Adipose tissue (tissue), 3 donors: ENCODE measurements around the gene RNF157. TPM values are rescaled to one million over a fixed set of nuclear protein-coding genes. Genes with fewer than 3 reads are reported as not detected.

Experiments used
- H3K27ac ChIP-seq: one replicate; pipeline ENCODE4 v1.5.1; 2013; ENCODE audit warnings: low read depth, low read length
- WGBS, 3 donors: extraction: QIAGEN DNeasy Blood & Tissue Kit; methylation state at CpG; one replicate each; pipeline ENCODE4 v1.1.7; 2013; 5-methylcytosine and 5-hydroxymethylcytosine counted together
- polyA plus RNA-seq, 3 donors: library from polyadenylated mRNA; stranded (reverse); fragments of 200-250 nt; gene quantifications; one replicate each; pipeline ENCODE4 v1.2.3, GENCODE V29; 2013
- donor health status: healthy with polysubstance abuse.
- donor health status: Bipolar disorder and iron deficiency.
- donor health status: healthy.

RNF157 gene
- polyA plus RNA-seq, 3 donors, result 5.4 to 25.2 (median 12.3) TPM

GRCh38 chr17:76125391-76125675 is 115.0 kb downstream of the RNF157 start:
- 85 to 94% (median 93%) methylated on average over 5 of the region's 5 CpGs for WGBS, 3 donors
- H3K27ac ChIP-seq, result no peak overlapping the region

GRCh38 chr17:76124582-76125390 is 115.5 kb downstream of the RNF157 start:
- H3K27ac ChIP-seq, result no peak overlapping the region
- WGBS, 3 donors, result 87 to 90% (median 90%) methylated on average over 22 of the region's 22 CpGs

- 68 to 85% (median 73%) methylated on average over 9 of the region's 9 CpGs for WGBS, 3 donors
- H3K27ac ChIP-seq, result no peak overlapping the region
Measured at GRCh38 chr17:76123749-76124581, 116.3 kb downstream of the RNF157 start.

GRCh38 chr17:76123191-76123499 is 117.1 kb downstream of the RNF157 start:
- WGBS, 3 donors, result 71 to 79% (median 73%) methylated on average over 5 of the region's 5 CpGs
- H3K27ac ChIP-seq, result no peak overlapping the region

GRCh38 chr17:76122431-76123190 is 117.7 kb downstream of the RNF157 start:
- 87 to 92% (median 88%) methylated on average over 23 to 24 of the region's 24 CpGs for WGBS, 3 donors
- no peak overlapping the region for H3K27ac ChIP-seq

- 24 to 32% (median 27%) methylated on average over 34 to 42 of the region's 42 CpGs for WGBS, 3 donors
- H3K27ac ChIP-seq, result no peak overlapping the region
Measured at GRCh38 chr17:76121932-76122430, 118.3 kb downstream of the RNF157 start.

GRCh38 chr17:76120658-76121008 is 119.7 kb downstream of the RNF157 start:
- WGBS, 3 donors, result 82 to 92% (median 91%) methylated on average over 5 of the region's 5 CpGs
- no peak overlapping the region for H3K27ac ChIP-seq

GRCh38 chr17:76119409-76120371 is 120.6 kb downstream of the RNF157 start:
- WGBS, 3 donors, result 78 to 89% (median 86%) methylated on average over 19 of the region's 19 CpGs

GRCh38 chr17:76115138-76115754 is 125.0 kb downstream of the RNF157 start:
- H3K27ac ChIP-seq, result no peak overlapping the region
- WGBS, 3 donors, result 88 to 91% (median 90%) methylated on average over 7 of the region's 7 CpGs

More at GRCh38 chr17:76119409-76120371, 120.6 kb downstream of the RNF157 start:
- H3K27ac ChIP-seq, result no peak overlapping the region

GRCh38 chr17:76111956-76112355 is 128.3 kb downstream of the RNF157 start:
- H3K27ac ChIP-seq, result no peak overlapping the region
- WGBS, 3 donors, result 74 to 78% (median 77%) methylated on average over 2 of the region's 2 CpGs

GRCh38 chr17:76107509-76107908 is 132.8 kb downstream of the RNF157 start:
- H3K27ac ChIP-seq, result no peak overlapping the region
- WGBS, 3 donors, result 80 to 85% (median 85%) methylated on average over 6 of the region's 6 CpGs

- 66 to 79% (median 74%) methylated on average over 3 of the region's 3 CpGs for WGBS, 3 donors
- H3K27ac ChIP-seq, result no peak overlapping the region
Measured at GRCh38 chr17:76106703-76107102, 133.6 kb downstream of the RNF157 start.

GRCh38 chr17:76104896-76105231 is 135.4 kb downstream of the RNF157 start:
- 67 to 75% (median 75%) methylated on average over 5 of the region's 5 CpGs for WGBS, 3 donors
- no peak overlapping the region for H3K27ac ChIP-seq

- H3K27ac ChIP-seq, result no peak overlapping the region
- 70 to 86% (median 79%) methylated on average over 29 of the region's 29 CpGs for WGBS, 3 donors
Measured at GRCh38 chr17:76104140-76104895, 136.0 kb downstream of the RNF157 start.

GRCh38 chr17:76103274-76104139 is 136.8 kb downstream of the RNF157 start, which contains the start of gene EXOC7:
Gene EXOC7, minus strand, starts transcription at chr17:76103787. Its CDS starts 95 bp downstream, at chr17:76103692.
- no peak within 1 kb of the TSS for H3K27ac ChIP-seq
- WGBS, 3 donors, result 3 to 4% (median 4%) methylated on average over 55 of the region's 55 CpGs

- 1 to 4% (median 2%) methylated on average over 4 of the region's 4 CpGs for WGBS, 3 donors
- H3K27ac ChIP-seq, result no peak overlapping the region
Measured at GRCh38 chr17:76102944-76103273, 137.4 kb downstream of the RNF157 start.
